DND-41 (cell line): ENCODE measurements around the gene PRSS33.

Source experiments
- ATAC-seq: fragments of 200-7000 bp; cut with Tn5 transposase; 3 replicates; pipeline ENCODE4 v1.9.1; 2021; ENCODE audit warnings: low read depth; ENCODE audit not compliant: insufficient read depth
- DNase-seq: peaks from one replicate; pipeline ENCODE4 v3.0.0-alpha.2; 2020
- H2AFZ ChIP-seq: 2 replicates; pipeline ENCODE4 v1.6.0; 2012; ENCODE audit warnings: low read depth, low read length
- H3K27ac ChIP-seq: 2 replicates; pipeline ENCODE4 v1.5.1; 2012; ENCODE audit warnings: low read length, inconsistent platforms
- H3K27me3 ChIP-seq: fragments of 200-600 bp; sonication (generic); 2 replicates; pipeline ENCODE4 v1.6.0; 2012; ENCODE audit warnings: low read length, mild to moderate bottlenecking, inconsistent platforms; ENCODE audit not compliant: insufficient read depth, poor library complexity
- H3K36me3 ChIP-seq: 2 replicates; pipeline ENCODE4 v1.5.1; 2012; ENCODE audit warnings: low read length, inconsistent platforms; ENCODE audit not compliant: insufficient read depth
- H3K4me1 ChIP-seq: 2 replicates; pipeline ENCODE4 v1.5.1; 2012; ENCODE audit warnings: mild to moderate bottlenecking, low read length; ENCODE audit not compliant: insufficient read depth
- H3K4me2 ChIP-seq: 2 replicates; pipeline ENCODE4 v1.6.0; 2012; ENCODE audit warnings: mild to moderate bottlenecking, moderate library complexity, low read length, inconsistent platforms; ENCODE audit not compliant: insufficient read depth
- H3K4me3 ChIP-seq, 2 experiments: fragments of 200-600 bp in 1 of 2; shearing (Covaris generic) in 1 of 2; 2 replicates each; pipeline ENCODE4 v1.5.1; 2012 to 2016; ENCODE audit warnings: inconsistent platforms in 2 of 2, low read length in 2 of 2, mild to moderate bottlenecking in 2 of 2, low read depth in 1 of 2, moderate library complexity in 1 of 2
- H3K79me2 ChIP-seq: 2 replicates; pipeline ENCODE4 v1.6.0; 2012; ENCODE audit warnings: low read length, inconsistent platforms; ENCODE audit not compliant: insufficient read depth
- H3K9ac ChIP-seq: 2 replicates; pipeline ENCODE4 v1.6.0; 2012; ENCODE audit warnings: low read depth, mild to moderate bottlenecking, inconsistent platforms, low read length, moderate library complexity
- H3K9me3 ChIP-seq: 2 replicates; pipeline ENCODE4 v1.5.1; 2012; ENCODE audit warnings: low read length, moderate library complexity, mild to moderate bottlenecking, inconsistent platforms; ENCODE audit not compliant: insufficient read depth, severe bottlenecking
- H4K20me1 ChIP-seq: 2 replicates; pipeline ENCODE4 v1.6.0; 2012; ENCODE audit warnings: low read length; ENCODE audit not compliant: insufficient read depth
- EZH2 ChIP-seq: IDR thresholded peaks from 3 replicates; pipeline ENCODE4 v1.6.1; 2012; ENCODE audit warnings: borderline replicate concordance, low read depth, mild to moderate bottlenecking, moderate library complexity, low read length, inconsistent platforms; ENCODE audit not compliant: severe bottlenecking
- TF ChIP-seq, protein P1 (sequence below): IDR thresholded peaks from 2 replicates; pipeline ENCODE4 v1.5.1; 2012; ENCODE audit warnings: borderline replicate concordance, low read length, moderate library complexity, mild to moderate bottlenecking; ENCODE audit not compliant: poor library complexity, severe bottlenecking; ENCODE audit errors: extremely low read depth

Gene PRSS33

DNA sequence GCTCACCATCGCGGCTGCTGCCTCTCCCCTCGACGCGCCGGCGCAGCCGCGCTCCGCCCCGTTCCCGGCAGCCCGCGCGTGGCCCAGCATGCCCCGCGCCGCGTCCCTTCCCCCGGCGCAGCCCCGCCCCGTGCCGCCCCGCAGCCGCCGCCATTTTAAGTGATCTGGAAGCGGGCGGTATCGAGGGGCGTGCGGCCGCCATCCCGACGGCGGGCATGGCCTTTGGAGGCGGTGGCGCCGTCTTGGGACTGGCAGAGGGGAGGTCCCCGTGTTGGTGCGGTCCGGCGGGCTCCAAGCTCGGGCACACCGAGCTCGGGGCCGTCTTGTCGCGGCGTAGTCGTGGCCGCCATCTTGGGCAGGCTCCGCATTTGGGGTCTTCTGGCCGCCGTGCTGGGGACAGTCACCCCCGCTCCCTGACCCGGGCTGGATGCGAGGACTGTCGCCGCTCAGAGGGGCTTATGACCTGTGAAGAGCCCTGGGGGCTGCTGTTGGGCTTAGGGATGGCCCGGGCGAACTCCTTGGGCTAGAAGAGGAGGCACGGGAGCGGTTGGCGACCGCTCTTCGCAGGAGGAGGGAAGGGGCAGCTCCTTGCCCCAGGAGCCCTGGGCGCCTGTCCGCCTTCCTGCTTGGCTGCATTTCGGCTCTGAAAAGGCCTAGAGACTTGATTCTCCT lies 10.0 kb downstream of the PRSS33 start, which contains the start of gene ELOB:
TSS of gene ELOB (minus strand) at position 50 of the 672 bp plus-strand sequence. CDS start at position 9, 41 bp downstream.
- Histone ChIP-seq H3K4me1 (peaks cover 34% of the 10 kb centered on the region), H3K4me3 (peak within 1 kb of the TSS; percentile 95 to 96), H3K9me3 (no peaks in the 10 kb centered on the region), H2AFZ (peak within 1 kb of the TSS; percentile 94), H3K79me2 (peaks cover 50% of the 10 kb centered on the region), H3K27ac (peak within 1 kb of the TSS; percentile 98), H4K20me1 (peaks cover 32% of the 10 kb centered on the region), H3K27me3 (no peaks in the 10 kb centered on the region), H3K4me2 (peak within 1 kb of the TSS; percentile 92), H3K9ac (peak within 1 kb of the TSS; percentile 99), H3K36me3 (peaks cover 31% of the 10 kb centered on the region)
- ATAC-seq (peak; percentile 84), DNase-seq (peak; percentile 90)
- no peak for TF ChIP-seq EZH2
- TF ChIP-seq, protein P1, sequence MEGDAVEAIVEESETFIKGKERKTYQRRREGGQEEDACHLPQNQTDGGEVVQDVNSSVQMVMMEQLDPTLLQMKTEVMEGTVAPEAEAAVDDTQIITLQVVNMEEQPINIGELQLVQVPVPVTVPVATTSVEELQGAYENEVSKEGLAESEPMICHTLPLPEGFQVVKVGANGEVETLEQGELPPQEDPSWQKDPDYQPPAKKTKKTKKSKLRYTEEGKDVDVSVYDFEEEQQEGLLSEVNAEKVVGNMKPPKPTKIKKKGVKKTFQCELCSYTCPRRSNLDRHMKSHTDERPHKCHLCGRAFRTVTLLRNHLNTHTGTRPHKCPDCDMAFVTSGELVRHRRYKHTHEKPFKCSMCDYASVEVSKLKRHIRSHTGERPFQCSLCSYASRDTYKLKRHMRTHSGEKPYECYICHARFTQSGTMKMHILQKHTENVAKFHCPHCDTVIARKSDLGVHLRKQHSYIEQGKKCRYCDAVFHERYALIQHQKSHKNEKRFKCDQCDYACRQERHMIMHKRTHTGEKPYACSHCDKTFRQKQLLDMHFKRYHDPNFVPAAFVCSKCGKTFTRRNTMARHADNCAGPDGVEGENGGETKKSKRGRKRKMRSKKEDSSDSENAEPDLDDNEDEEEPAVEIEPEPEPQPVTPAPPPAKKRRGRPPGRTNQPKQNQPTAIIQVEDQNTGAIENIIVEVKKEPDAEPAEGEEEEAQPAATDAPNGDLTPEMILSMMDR, result no peak

DNA sequence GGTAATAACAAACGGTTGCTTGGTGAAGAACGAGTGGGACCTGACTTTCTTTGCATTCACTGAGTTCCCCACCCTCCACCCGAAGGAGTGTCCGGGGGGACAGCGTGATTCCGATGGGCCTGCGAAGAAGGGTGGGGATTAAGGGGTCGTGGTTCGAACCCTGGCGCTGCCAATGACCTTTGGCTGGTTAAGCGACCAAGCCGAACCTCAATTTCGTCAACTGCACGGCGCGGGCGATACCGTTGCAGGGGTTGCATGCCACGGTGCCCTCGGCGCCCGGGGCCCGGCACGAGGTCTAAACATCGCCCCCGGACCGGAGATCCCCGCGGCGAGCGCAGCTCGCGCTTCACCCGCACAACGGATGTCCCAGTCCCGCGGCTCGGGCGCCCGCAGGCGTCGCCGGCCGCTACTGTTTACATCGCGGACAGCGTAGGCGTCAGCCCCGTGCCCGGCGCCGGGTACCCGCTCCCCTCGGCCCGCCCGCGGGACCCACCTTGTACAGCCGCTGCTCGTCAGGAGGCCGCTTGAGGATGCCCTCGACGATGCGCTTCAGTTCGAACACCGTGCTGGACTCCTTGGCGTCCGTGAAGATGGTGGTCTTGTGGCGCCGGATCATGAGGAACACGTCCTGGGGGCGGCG lies 10.7 kb downstream of the PRSS33 start:
- TF ChIP-seq, protein P1, result no peak
- TF ChIP-seq EZH2, result no peak
- Histone ChIP-seq H3K4me1 (peaks cover 34% of the 10 kb centered on the region), H3K4me3 (peak overlapping the region; percentile 95 to 96), H3K27me3 (no peaks in the 10 kb centered on the region), H3K9me3 (no peaks in the 10 kb centered on the region), H3K36me3 (peaks cover 38% of the 10 kb centered on the region), H3K27ac (peak overlapping the region; percentile 84), H3K4me2 (peak overlapping the region; percentile 84), H3K79me2 (peaks cover 51% of the 10 kb centered on the region), H2AFZ (peak overlapping the region; percentile 85), H4K20me1 (peaks cover 38% of the 10 kb centered on the region), H3K9ac (peak overlapping the region; percentile 89)
- ATAC-seq, result peak; percentile 10; the same call in 2 of the 3 replicates
- no peak for DNase-seq

DNA sequence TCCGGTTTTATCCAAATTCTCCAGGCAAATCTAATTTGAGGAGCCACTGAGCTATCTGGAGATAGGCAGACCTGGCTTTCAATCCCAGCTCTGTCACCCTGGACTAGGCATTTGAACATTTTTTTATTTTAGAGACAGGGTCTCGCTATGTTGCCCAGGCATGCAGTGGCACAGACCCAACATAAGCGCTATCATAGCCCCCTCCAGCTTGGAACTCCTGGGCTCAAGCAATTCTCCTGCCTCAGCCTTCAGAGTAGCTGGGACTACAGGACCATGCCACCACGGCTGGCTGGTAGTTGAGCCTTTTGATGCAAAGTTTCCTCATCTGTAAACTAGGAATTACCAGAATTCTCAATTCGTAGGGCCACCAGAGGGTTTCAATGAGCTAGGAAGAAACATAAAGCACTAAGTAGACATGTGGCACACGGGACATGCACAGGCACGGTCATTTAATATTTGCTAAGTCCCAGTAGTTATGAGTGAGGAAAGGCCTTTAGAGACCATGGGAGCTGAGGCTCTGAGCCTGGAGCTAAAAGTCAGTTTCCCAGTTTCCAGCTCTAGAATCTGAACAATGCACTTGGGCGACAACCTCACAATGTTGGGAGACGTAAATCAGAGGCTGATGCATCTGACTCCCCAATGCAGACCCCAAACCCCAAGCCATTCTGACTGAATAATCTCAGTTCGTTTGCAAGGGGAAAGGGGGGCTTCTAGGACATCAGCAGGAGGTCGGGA lies 11.4 kb downstream of the PRSS33 start:
- H3K9me3 ChIP-seq, result no peaks in the 10 kb centered on the region
- peak overlapping the region; percentile 89 for H3K9ac ChIP-seq
- peaks cover 54% of the 10 kb centered on the region for H3K79me2 ChIP-seq
- peak overlapping the region; percentile 84 for H3K27ac ChIP-seq
- DNase-seq (no peak), ATAC-seq (no peak)
- peaks cover 45% of the 10 kb centered on the region for H3K36me3 ChIP-seq
- H3K4me1 ChIP-seq, result peaks cover 34% of the 10 kb centered on the region
- no peak for TF ChIP-seq EZH2
- TF ChIP-seq, protein P1, result no peak
- peaks cover 44% of the 10 kb centered on the region for H4K20me1 ChIP-seq
- H3K4me3 ChIP-seq, result peak overlapping the region; percentile 95 to 96; a peak in 3 of 4 replicates
- peak overlapping the region; percentile 85 for H2AFZ ChIP-seq
- H3K4me2 ChIP-seq, result peak overlapping the region; percentile 84
- no peaks in the 10 kb centered on the region for H3K27me3 ChIP-seq
